Mesenchymal stem cell (in vitro differentiated cells and primary cell): ENCODE results near the gene COMP.

ENCODE experiments used
- DNase-seq: peaks from one replicate; pipeline ENCODE4 v3.0.0-alpha.2; 2013
- H2AFZ ChIP-seq: one replicate; pipeline ENCODE4 v1.6.1; 2013; ENCODE audit warnings: low read depth, mild to moderate bottlenecking, control low read depth, inconsistent platforms, low read length, moderate library complexity
- H2AK5ac ChIP-seq: 2 replicates; pipeline ENCODE4 v1.6.1; 2013; ENCODE audit warnings: low read length, moderate library complexity, mild to moderate bottlenecking, inconsistent platforms; ENCODE audit not compliant: severe bottlenecking
- H2BK120ac ChIP-seq: one replicate; pipeline ENCODE4 v1.6.1; 2013; ENCODE audit warnings: low read depth, mild to moderate bottlenecking, inconsistent platforms, low read length, moderate library complexity
- H2BK12ac ChIP-seq, 2 experiments: one replicate each; pipeline ENCODE4 v1.6.1; 2013; ENCODE audit warnings: inconsistent platforms in 2 of 2, low read length in 2 of 2, mild to moderate bottlenecking in 2 of 2, moderate library complexity in 2 of 2, control low read depth in 1 of 2
- H2BK15ac ChIP-seq: one replicate; pipeline ENCODE4 v1.6.1; 2013; ENCODE audit warnings: mild to moderate bottlenecking, low read depth, inconsistent platforms; ENCODE audit not compliant: poor library complexity, severe bottlenecking
- H2BK5ac ChIP-seq: 2 replicates; pipeline ENCODE4 v1.6.1; 2013; ENCODE audit warnings: low read depth, mild to moderate bottlenecking, low read length, control low read depth, inconsistent platforms; ENCODE audit not compliant: poor library complexity, severe bottlenecking
- H3K14ac ChIP-seq, 2 experiments: one replicate each; pipeline ENCODE4 v1.6.1; 2013; ENCODE audit warnings: inconsistent platforms in 2 of 2, low read length in 2 of 2, control low read depth in 1 of 2, mild to moderate bottlenecking in 1 of 2, moderate library complexity in 1 of 2
- H3K18ac ChIP-seq, 2 experiments: one replicate each; pipeline ENCODE4 v1.6.1; 2013; ENCODE audit warnings: inconsistent platforms in 2 of 2, low read length in 2 of 2, control low read depth in 1 of 2, low read depth in 1 of 2, mild to moderate bottlenecking in 1 of 2
- H3K23ac ChIP-seq, 2 experiments: one replicate each; pipeline ENCODE4 v1.6.1; 2013; ENCODE audit warnings: inconsistent platforms in 2 of 2, low read length in 2 of 2, mild to moderate bottlenecking in 2 of 2, moderate library complexity in 2 of 2, control low read depth in 1 of 2
- H3K27ac ChIP-seq: 2 replicates; pipeline ENCODE4 v1.5.1; 2013; ENCODE audit warnings: mild to moderate bottlenecking, moderate library complexity, low read length, control low read depth, inconsistent platforms; ENCODE audit not compliant: poor library complexity, severe bottlenecking
- H3K27me3 ChIP-seq, 2 experiments: 2 replicates each; pipeline versions ENCODE4 v1.6.1 to v1.7.0; 2013; ENCODE audit warnings: low read length in 2 of 2, mild to moderate bottlenecking in 2 of 2, moderate library complexity in 2 of 2, control low read depth in 1 of 2, inconsistent platforms in 1 of 2; ENCODE audit not compliant: control insufficient read depth in 1 of 2, insufficient read depth in 1 of 2
- H3K36me3 ChIP-seq, 2 experiments: 2 replicates each; pipeline versions ENCODE4 v1.6.1 to v1.7.0; 2013; ENCODE audit warnings: low read length in 2 of 2, control low read depth in 1 of 2, inconsistent platforms in 1 of 2, low read depth in 1 of 2, mild to moderate bottlenecking in 1 of 2; ENCODE audit not compliant: insufficient read depth in 2 of 2, control insufficient read depth in 1 of 2
- H3K4ac ChIP-seq, 2 experiments: one replicate each; pipeline ENCODE4 v1.6.1; 2013; ENCODE audit warnings: inconsistent platforms in 2 of 2, low read length in 2 of 2, mild to moderate bottlenecking in 2 of 2, moderate library complexity in 2 of 2, control low read depth in 1 of 2, low read depth in 1 of 2
- H3K4me1 ChIP-seq: 2 replicates; pipeline ENCODE4 v1.6.1; 2013; ENCODE audit warnings: low read depth, low read length, control low read depth; ENCODE audit not compliant: control insufficient read depth, insufficient read depth
- H3K4me2 ChIP-seq: 2 replicates; pipeline ENCODE4 v1.6.1; 2013; ENCODE audit warnings: low read length, mild to moderate bottlenecking, inconsistent platforms; ENCODE audit not compliant: poor library complexity, severe bottlenecking
- H3K4me3 ChIP-seq, 2 experiments: 2 replicates each; pipeline versions ENCODE4 v1.5.1 to v1.7.0; 2013; ENCODE audit warnings: low read length in 2 of 2, mild to moderate bottlenecking in 2 of 2, control low read depth in 1 of 2, low read depth in 1 of 2; ENCODE audit not compliant: insufficient read depth in 1 of 2
- H3K79me1 ChIP-seq: replicated peaks from 2 replicates; pipeline ENCODE4 v1.6.1; 2013; ENCODE audit warnings: mild to moderate bottlenecking, control low read depth, low read length, inconsistent platforms; ENCODE audit not compliant: poor library complexity, severe bottlenecking
- H3K9ac ChIP-seq: 2 replicates; pipeline ENCODE4 v1.7.0; 2013; ENCODE audit warnings: mild to moderate bottlenecking, low read length, moderate library complexity
- H3K9me3 ChIP-seq: 2 replicates; pipeline ENCODE4 v1.7.0; 2013; ENCODE audit warnings: mild to moderate bottlenecking, low read length; ENCODE audit not compliant: control insufficient read depth
- H4K8ac ChIP-seq: one replicate; pipeline ENCODE4 v1.6.1; 2013; ENCODE audit warnings: inconsistent platforms, mild to moderate bottlenecking, low read length, moderate library complexity
- H4K91ac ChIP-seq: one replicate; pipeline ENCODE4 v1.6.1; 2013; ENCODE audit warnings: mild to moderate bottlenecking, low read length, inconsistent platforms
- WGBS: methylation state at CpG from one replicate; pipeline ENCODE4 v1.1.7; 2013; ENCODE audit warnings: mixed read lengths; 5-methylcytosine and 5-hydroxymethylcytosine counted together

COMP gene

DNA sequence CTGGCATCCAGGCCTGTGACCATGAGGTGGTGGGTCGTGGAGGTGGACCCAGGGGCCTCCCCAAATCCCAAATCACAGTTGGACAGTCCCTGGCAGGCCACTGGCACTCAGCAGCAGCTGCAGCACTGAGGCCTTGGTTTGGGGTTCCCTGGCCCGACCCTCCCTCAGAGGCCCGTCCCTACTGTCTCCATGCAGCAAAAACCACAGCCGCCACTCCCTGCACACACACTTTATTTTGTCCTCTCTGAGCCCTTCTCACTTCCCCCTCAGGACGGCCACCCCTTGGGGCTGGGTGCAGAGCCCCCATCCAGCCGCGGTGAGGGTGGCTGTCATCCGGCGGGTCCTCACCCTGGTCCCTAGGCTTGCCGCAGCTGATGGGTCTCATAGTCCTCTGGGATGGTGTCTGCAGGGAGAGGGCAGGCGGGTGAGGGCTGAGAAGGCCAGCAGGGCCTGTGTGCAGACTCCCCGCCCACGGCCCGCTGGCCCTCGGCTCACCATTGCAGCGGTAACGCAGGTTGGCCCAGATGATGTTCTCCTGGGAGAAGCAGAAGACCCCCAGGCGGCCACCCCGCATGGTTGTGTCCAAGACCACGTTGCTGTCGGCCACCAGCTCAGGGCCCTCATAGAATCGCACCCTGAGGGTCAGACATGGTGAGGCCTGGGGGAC lies 8.4 kb downstream of the COMP start:
- no peak overlapping the region for H3K9ac ChIP-seq
- no peak overlapping the region for H2BK12ac ChIP-seq
- H3K18ac ChIP-seq = no peak overlapping the region
- WGBS = 92% methylated on average over 22 of the region's 22 CpGs
- no peak overlapping the region for H2BK5ac ChIP-seq
- H3K9me3 ChIP-seq = no peaks in the 10 kb centered on the region
- H3K4ac ChIP-seq = no peak overlapping the region
- H3K23ac ChIP-seq = no peak overlapping the region
- no peak overlapping the region for H3K27ac ChIP-seq
- no peak overlapping the region for H4K91ac ChIP-seq
- H2BK120ac ChIP-seq = no peak overlapping the region
- H3K14ac ChIP-seq = no peak overlapping the region
- no peak overlapping the region for H3K4me3 ChIP-seq
- peaks cover 0 to 3% of the 10 kb centered on the region in 2 experiments for H3K36me3 ChIP-seq
- no peak for DNase-seq
- no peak overlapping the region for H4K8ac ChIP-seq
- H2AK5ac ChIP-seq = no peak overlapping the region
- H2AFZ ChIP-seq = no peak overlapping the region
- H3K4me1 ChIP-seq = peaks cover 9% of the 10 kb centered on the region
- peaks cover 24 to 52% of the 10 kb centered on the region in 2 experiments for H3K27me3 ChIP-seq
- no peak overlapping the region for H2BK15ac ChIP-seq
- no peaks in the 10 kb centered on the region for H3K79me1 ChIP-seq
- no peak overlapping the region for H3K4me2 ChIP-seq

DNA sequence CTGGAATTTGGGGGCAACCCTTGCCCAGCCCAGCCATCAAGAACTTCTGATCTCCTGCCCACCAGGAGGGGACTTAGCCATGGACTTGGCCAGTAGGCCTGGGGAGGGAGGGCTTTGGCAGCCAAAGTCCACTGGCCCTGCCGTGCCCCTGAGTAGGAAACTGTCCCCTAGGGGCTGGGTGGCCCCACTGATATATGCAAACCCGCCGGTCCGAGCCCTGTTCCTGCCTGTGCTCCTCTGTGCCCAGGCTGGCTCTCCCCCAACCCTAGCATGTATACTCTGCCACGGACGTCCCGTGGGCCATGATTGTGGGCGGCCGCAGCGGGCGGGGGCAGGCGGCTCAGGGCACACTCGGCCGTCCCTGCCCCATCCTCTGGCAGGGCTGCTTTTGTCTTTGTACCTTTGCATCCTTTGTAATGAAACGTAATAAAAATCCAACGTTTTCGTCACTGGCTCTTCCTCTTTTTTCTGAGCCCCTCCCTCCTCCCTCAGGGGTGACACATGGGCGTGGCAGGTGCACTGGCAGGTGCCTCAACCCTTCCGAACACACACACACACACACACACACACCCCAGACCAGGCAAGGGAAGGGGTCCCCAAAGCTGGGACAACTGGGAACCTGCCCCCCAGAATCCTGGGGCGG lies 9.1 kb downstream of the COMP start:
- Histone ChIP-seq H2AK5ac (no peak overlapping the region), H3K9me3 (no peaks in the 10 kb centered on the region), H2BK5ac (no peak overlapping the region), H3K79me1 (no peaks in the 10 kb centered on the region), H2BK15ac (no peak overlapping the region), H3K27ac (no peak overlapping the region), H3K4me1 (peaks cover 8% of the 10 kb centered on the region), H3K4me2 (no peak overlapping the region), H2BK12ac (no peak overlapping the region), H3K18ac (no peak overlapping the region), H4K8ac (no peak overlapping the region), H3K4me3 (no peak overlapping the region), H3K27me3 (peaks cover 17 to 45% of the 10 kb centered on the region in 2 experiments), H3K23ac (no peak overlapping the region), H3K14ac (no peak overlapping the region), H4K91ac (no peak overlapping the region), H3K36me3 (no peaks in the 10 kb centered on the region), H3K4ac (no peak overlapping the region), H3K9ac (no peak overlapping the region), H2AFZ (no peak overlapping the region), H2BK120ac (no peak overlapping the region)
- no peak for DNase-seq
- WGBS = 83% methylated on average over 20 of the region's 20 CpGs

DNA sequence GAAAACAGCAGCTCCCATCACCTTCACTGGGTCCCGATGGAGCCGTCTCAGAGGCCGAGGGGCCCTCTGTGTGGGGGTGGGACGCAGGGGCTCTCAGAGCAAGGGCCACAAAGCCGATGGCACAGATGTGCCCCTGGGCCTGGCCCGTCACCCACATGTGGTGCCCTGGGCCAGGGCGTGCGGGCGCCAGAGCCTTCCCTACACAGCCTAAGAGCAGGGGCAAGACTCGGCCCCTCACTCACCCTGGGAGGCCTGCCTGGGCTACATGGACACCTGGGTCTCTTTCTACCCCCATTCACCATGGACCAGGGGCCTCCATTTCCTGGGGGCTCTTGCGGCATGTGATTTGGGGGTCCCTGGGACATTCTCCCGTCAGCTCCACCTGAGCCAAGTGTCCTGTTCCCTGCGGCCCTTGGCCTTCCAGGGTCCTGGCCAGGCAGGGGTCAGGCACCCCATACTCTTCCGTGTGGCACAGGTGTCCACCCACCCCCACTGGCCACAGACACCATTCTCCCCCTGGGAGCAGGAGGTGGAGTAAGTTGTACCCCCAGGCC lies 10.0 kb downstream of the COMP start:
- Histone ChIP-seq H2AK5ac (no peak overlapping the region), H3K4ac (no peak overlapping the region), H3K9ac (no peak overlapping the region), H3K4me2 (no peak overlapping the region), H3K14ac (no peak overlapping the region), H3K36me3 (no peaks in the 10 kb centered on the region), H3K4me1 (peaks cover 17% of the 10 kb centered on the region), H2BK15ac (no peak overlapping the region), H3K27me3 (peaks cover 12 to 37% of the 10 kb centered on the region in 2 experiments), H3K9me3 (no peaks in the 10 kb centered on the region), H3K4me3 (no peak overlapping the region), H2AFZ (no peak overlapping the region), H3K27ac (no peak overlapping the region), H2BK120ac (no peak overlapping the region), H3K18ac (no peak overlapping the region), H2BK5ac (no peak overlapping the region), H3K23ac (no peak overlapping the region), H4K91ac (no peak overlapping the region), H4K8ac (no peak overlapping the region), H3K79me1 (no peaks in the 10 kb centered on the region), H2BK12ac (no peak overlapping the region)
- 81% methylated on average over 14 of the region's 14 CpGs for WGBS
- no peak for DNase-seq

DNA sequence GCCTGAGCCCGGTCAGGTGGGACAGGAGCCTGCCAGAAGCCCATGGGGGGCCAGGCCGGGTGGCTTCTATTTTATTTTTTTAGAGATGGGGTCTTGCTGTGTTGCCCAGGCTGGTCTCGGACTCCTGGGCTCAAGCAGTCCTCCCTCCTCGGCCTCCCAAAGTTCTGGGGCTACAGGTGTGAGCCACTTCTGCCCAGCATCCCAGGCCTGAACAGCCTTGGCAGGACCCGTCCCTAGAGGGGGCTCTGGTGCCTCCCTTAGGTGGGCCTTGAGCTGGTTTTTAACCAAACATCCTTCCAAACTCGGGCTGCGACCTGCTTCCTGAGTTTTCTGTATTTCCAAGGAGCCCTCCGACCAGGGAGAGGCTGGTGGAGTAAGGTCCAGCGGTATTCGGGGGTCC lies 10.5 kb downstream of the COMP start:
- H3K9me3 ChIP-seq = no peaks in the 10 kb centered on the region
- no peak for DNase-seq
- no peak overlapping the region for H4K91ac ChIP-seq
- H3K4ac ChIP-seq = no peak overlapping the region
- no peak overlapping the region for H2AFZ ChIP-seq
- no peak overlapping the region for H3K14ac ChIP-seq
- no peak overlapping the region for H3K23ac ChIP-seq
- H3K18ac ChIP-seq = no peak overlapping the region
- WGBS = 71% methylated on average over 10 of the region's 10 CpGs
- no peak overlapping the region for H2BK5ac ChIP-seq
- H3K9ac ChIP-seq = no peak overlapping the region
- no peak overlapping the region for H3K4me3 ChIP-seq
- H3K27me3 ChIP-seq = peaks cover 9 to 32% of the 10 kb centered on the region in 2 experiments
- H2BK12ac ChIP-seq = no peak overlapping the region
- no peak overlapping the region for H3K27ac ChIP-seq
- no peak overlapping the region for H2BK120ac ChIP-seq
- no peak overlapping the region for H2AK5ac ChIP-seq
- H3K4me2 ChIP-seq = no peak overlapping the region
- H3K4me1 ChIP-seq = peaks cover 21% of the 10 kb centered on the region
- no peaks in the 10 kb centered on the region for H3K36me3 ChIP-seq
- no peak overlapping the region for H4K8ac ChIP-seq
- no peaks in the 10 kb centered on the region for H3K79me1 ChIP-seq
- no peak overlapping the region for H2BK15ac ChIP-seq
